IMR-90 (cell line): ENCODE data around the gene TEAD4. TPM values are rescaled to one million over a fixed set of nuclear protein-coding genes. Genes with fewer than 3 reads are reported as not detected.

ENCODE experiments used
- ATAC-seq: fragments of 200-7000 bp; cut with Tn5 transposase; 2 replicates; pipeline ENCODE4 v1.9.1; 2020; ENCODE audit warnings: low read depth, mild to moderate bottlenecking, moderate library complexity
- BruUV-seq: library from RNA; stranded (reverse); fragments of 400-500 nt; replicated peaks from 2 replicates; lab custom pipeline; 2021; lab: Mats Ljungman, UMichigan
- CTCF ChIA-PET: fragments of 300-600 bp; formaldehyde crosslinking; extraction: SDS; loops from one replicate; lab custom pipeline; 2021; ENCODE audit warnings: antibody characterized with exemption; lab: Yijun Ruan, JAX
- POLR2A ChIA-PET: fragments of 300-600 bp; sonication (Branson Sonifier 250); formaldehyde crosslinking; loops from one replicate; lab custom pipeline; 2022; ENCODE audit warnings: antibody characterized with exemption; ENCODE audit not compliant: unreplicated experiment; lab: Charles Lee
- DNase-seq: peaks from one replicate; pipeline ENCODE4 v3.0.0; 2013
- H2AFZ ChIP-seq: replicated peaks from 2 replicates; pipeline ENCODE3; 2013; ENCODE audit warnings: low read length, mild to moderate bottlenecking; ENCODE audit not compliant: poor library complexity
- H2AK5ac ChIP-seq: 2 replicates; pipeline ENCODE4 v1.6.1; 2013; ENCODE audit warnings: low read depth, low read length, inconsistent platforms
- H2AK9ac ChIP-seq: replicated peaks from 2 replicates; pipeline ENCODE3; 2013; ENCODE audit warnings: mild to moderate bottlenecking, low read depth, low read length, moderate library complexity; ENCODE audit not compliant: poor library complexity
- H2BK120ac ChIP-seq: 2 replicates; pipeline ENCODE4 v1.6.1; 2013; ENCODE audit warnings: low read depth, low read length, inconsistent platforms
- H2BK15ac ChIP-seq: 3 replicates; pipeline ENCODE4 v1.6.1; 2013; ENCODE audit warnings: low read depth, low read length, inconsistent platforms
- H2BK20ac ChIP-seq: 2 replicates; pipeline ENCODE4 v1.6.1; 2013; ENCODE audit warnings: low read depth, mild to moderate bottlenecking, inconsistent platforms, low read length, moderate library complexity
- H2BK5ac ChIP-seq: 2 replicates; pipeline ENCODE4 v1.6.1; 2013; ENCODE audit warnings: mild to moderate bottlenecking, low read depth, low read length, inconsistent platforms; ENCODE audit not compliant: poor library complexity, severe bottlenecking
- H3K14ac ChIP-seq: replicated peaks from 2 replicates; pipeline ENCODE4 v1.6.1; 2013; ENCODE audit warnings: low read depth, low read length, inconsistent platforms
- H3K18ac ChIP-seq: 2 replicates; pipeline ENCODE4 v1.6.1; 2013; ENCODE audit warnings: low read depth, low read length, control low read depth
- H3K23ac ChIP-seq: 2 replicates; pipeline ENCODE4 v1.6.1; 2013; ENCODE audit warnings: low read depth, low read length, inconsistent platforms
- H3K27ac ChIP-seq: 2 replicates; pipeline ENCODE4 v1.5.1; 2013; ENCODE audit warnings: mild to moderate bottlenecking, control low read depth, low read length; ENCODE audit not compliant: insufficient read depth
- H3K27me3 ChIP-seq: 2 replicates; pipeline ENCODE4 v1.6.1; 2013; ENCODE audit warnings: low read length; ENCODE audit not compliant: control insufficient read depth, insufficient read depth
- H3K36me3 ChIP-seq: 2 replicates; pipeline ENCODE4 v1.6.1; 2013; ENCODE audit warnings: low read length, mixed read lengths; ENCODE audit not compliant: control insufficient read depth, insufficient read depth
- H3K4ac ChIP-seq: 2 replicates; pipeline ENCODE4 v1.6.1; 2013; ENCODE audit warnings: low read depth, low read length, inconsistent platforms
- H3K4me1 ChIP-seq: 2 replicates; pipeline ENCODE4 v1.6.1; 2013; ENCODE audit warnings: low read length, mixed read lengths; ENCODE audit not compliant: control insufficient read depth, insufficient read depth
- H3K4me2 ChIP-seq: 2 replicates; pipeline ENCODE4 v1.6.1; 2013; ENCODE audit warnings: low read depth, mild to moderate bottlenecking, control low read depth, low read length, moderate library complexity
- H3K4me3 ChIP-seq: 2 replicates; pipeline ENCODE4 v1.5.1; 2013; ENCODE audit warnings: low read depth, mild to moderate bottlenecking, control low read depth, low read length, moderate library complexity; ENCODE audit not compliant: insufficient read depth
- H3K56ac ChIP-seq: 2 replicates; pipeline ENCODE4 v1.6.1; 2013; ENCODE audit warnings: low read length, inconsistent platforms; ENCODE audit not compliant: insufficient read depth; ENCODE audit errors: extremely low read depth
- H3K79me1 ChIP-seq, 2 experiments: 2 replicates each; pipeline ENCODE4 v1.6.1; 2013; ENCODE audit warnings: low read length in 2 of 2, inconsistent platforms in 1 of 2, low read depth in 1 of 2
- H3K9ac ChIP-seq: 2 replicates; pipeline ENCODE4 v1.6.1; 2013; ENCODE audit warnings: low read depth, low read length, control low read depth
- H3K9me1 ChIP-seq: 2 replicates; pipeline ENCODE4 v1.6.1; 2013; ENCODE audit warnings: low read length, inconsistent platforms; ENCODE audit not compliant: insufficient read depth
- H3K9me3 ChIP-seq: 2 replicates; pipeline ENCODE4 v1.6.1; 2013; ENCODE audit warnings: low read length; ENCODE audit not compliant: control insufficient read depth, insufficient read depth
- H4K20me1 ChIP-seq: 2 replicates; pipeline ENCODE4 v1.6.1; 2013; ENCODE audit warnings: low read length, inconsistent platforms; ENCODE audit not compliant: insufficient read depth
- H4K5ac ChIP-seq: 2 replicates; pipeline ENCODE4 v1.6.1; 2013; ENCODE audit warnings: mild to moderate bottlenecking, low read depth, low read length, control low read depth
- H4K8ac ChIP-seq, 2 experiments: 2 replicates each; pipeline ENCODE4 v1.6.1; 2013; ENCODE audit warnings: low read depth in 2 of 2, low read length in 2 of 2, control low read depth in 1 of 2, inconsistent platforms in 1 of 2
- H4K91ac ChIP-seq: 2 replicates; pipeline ENCODE4 v1.6.1; 2013; ENCODE audit warnings: low read depth, low read length, inconsistent platforms; ENCODE audit not compliant: insufficient read depth
- CEBPB ChIP-seq: IDR thresholded peaks from 2 replicates; pipeline ENCODE4 v1.6.1; 2012; ENCODE audit warnings: low read depth, low read length, improper control_type of control experiment
- MAZ ChIP-seq: IDR thresholded peaks from 2 replicates; pipeline ENCODE4 v1.6.1; 2012; ENCODE audit warnings: low read depth, mild to moderate bottlenecking, low read length, improper control_type of control experiment, moderate library complexity, borderline replicate concordance
- RFX5 ChIP-seq: IDR thresholded peaks from 2 replicates; pipeline ENCODE4 v1.8.0; 2012; ENCODE audit warnings: low read depth, mild to moderate bottlenecking, low read length, moderate library complexity
- WGBS, 2 experiments: methylation state at CpG; one replicate each; pipeline versions ENCODE4 v1.1.5 to v1.1.7; 2013; ENCODE audit warnings: missing lambda C conversion rate in 2 of 2; ENCODE audit not compliant: insufficient read length in 1 of 2; ENCODE audit errors: extremely low coverage in 2 of 2; 5-methylcytosine and 5-hydroxymethylcytosine counted together
- dilution Hi-C: fragments of 300-500 bp; cut with HindIII; formaldehyde crosslinking; loops from one replicate; pipeline ENCODE4 v1.14.3; 2018; ENCODE audit warnings: low sequenced_read_pairs; ENCODE audit not compliant: unreplicated experiment
- in situ Hi-C: fragments of 300-500 bp; cut with MboI; formaldehyde crosslinking; loops from 3 replicates; pipeline ENCODE4 v1.14.3; 2019; ENCODE audit warnings: low sequenced_read_pairs, inconsistent platforms, mixed read lengths
- intact Hi-C: fragments of 100-400 bp; cut with micrococcal nuclease; formaldehyde crosslinking; loops from 2 replicates; pipeline ENCODE4 v1.10.0; 2022
- polyA plus RNA-seq, 3 experiments: library from polyadenylated mRNA; depleted of rRNA; stranded (reverse); fragments of >200 nt; gene quantifications; 2 replicates each; pipeline ENCODE4 v1.2.3, GENCODE V29; 2012; ENCODE audit warnings: low replicate concordance in 1 of 3
- total RNA-seq: library from RNA; depleted of rRNA; stranded (reverse); fragments of >200 nt; gene quantifications from 2 replicates; pipeline ENCODE4 v1.2.3, GENCODE V29; 2012
- TF ChIP-seq, protein P1 (sequence below): conservative IDR thresholded peaks from 2 replicates; pipeline ENCODE4 v1.5.1; 2012; ENCODE audit warnings: mild to moderate bottlenecking, low read depth, low read length, improper control_type of control experiment

Gene TEAD4
- total and polyA plus RNA-seq, 2 of the 4 experiments (the other 2 are of a cell fraction), result 8.8 to 24.9 TPM

DNA sequence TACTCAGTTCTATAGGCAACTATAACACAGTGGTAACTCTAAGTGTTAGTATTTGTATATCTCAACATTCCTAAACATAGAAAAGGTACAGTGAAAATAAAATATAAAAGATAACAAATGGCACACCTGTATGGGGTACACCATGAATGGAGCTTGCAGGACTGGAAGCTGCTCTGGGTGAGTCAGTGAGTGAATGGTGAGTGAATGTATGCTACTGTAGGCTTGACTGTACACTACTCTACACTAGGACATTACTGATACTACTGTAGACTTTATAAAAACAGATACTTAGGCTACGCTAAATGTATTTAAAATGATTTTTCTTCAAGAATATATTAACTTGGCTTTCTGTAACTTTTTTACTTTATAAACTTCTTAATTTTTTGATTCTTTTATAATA is 25.5 kb downstream of the TEAD4 start:
- H3K4ac ChIP-seq, result no peak overlapping the region
- no TSS peak for BruUV-seq
- H3K4me2 ChIP-seq, result no peak overlapping the region
- H3K14ac ChIP-seq, result no peak overlapping the region
- no peak overlapping the region for H2AK5ac ChIP-seq
- no peak overlapping the region for H3K18ac ChIP-seq
- ChIA-PET POLR2A (no interaction called here), CTCF (no interaction called here)
- ATAC-seq, result no peak
- H3K9ac ChIP-seq, result no peak overlapping the region
- H2BK5ac ChIP-seq, result no peak overlapping the region
- intact Hi-C loops, result no loop called here
- H3K56ac ChIP-seq, result no peak overlapping the region
- no peaks in the 10 kb centered on the region for H3K27me3 ChIP-seq
- H3K27ac ChIP-seq, result no peak overlapping the region
- dilution Hi-C loops, result no loop called here
- no peak overlapping the region for H2BK20ac ChIP-seq
- peaks cover 2% of the 10 kb centered on the region; the same call in 1 of the 2 replicates for H3K36me3 ChIP-seq
- H2AK9ac ChIP-seq, result no peak overlapping the region
- WGBS, 2 experiments, result no CpG with 5 or more reads among the region's 1 CpG
- peaks cover 17% of the 10 kb centered on the region for H4K20me1 ChIP-seq
- no peak overlapping the region for H2AFZ ChIP-seq
- H3K4me3 ChIP-seq, result no peak overlapping the region
- no peak overlapping the region for H3K23ac ChIP-seq
- DNase-seq, result no peak
- H3K4me1 ChIP-seq, result no peaks in the 10 kb centered on the region
- no peak overlapping the region for H4K5ac ChIP-seq
- TF ChIP-seq CEBPB (no peak), MAZ (no peak), RFX5 (no peak)
- TF ChIP-seq, protein P1, sequence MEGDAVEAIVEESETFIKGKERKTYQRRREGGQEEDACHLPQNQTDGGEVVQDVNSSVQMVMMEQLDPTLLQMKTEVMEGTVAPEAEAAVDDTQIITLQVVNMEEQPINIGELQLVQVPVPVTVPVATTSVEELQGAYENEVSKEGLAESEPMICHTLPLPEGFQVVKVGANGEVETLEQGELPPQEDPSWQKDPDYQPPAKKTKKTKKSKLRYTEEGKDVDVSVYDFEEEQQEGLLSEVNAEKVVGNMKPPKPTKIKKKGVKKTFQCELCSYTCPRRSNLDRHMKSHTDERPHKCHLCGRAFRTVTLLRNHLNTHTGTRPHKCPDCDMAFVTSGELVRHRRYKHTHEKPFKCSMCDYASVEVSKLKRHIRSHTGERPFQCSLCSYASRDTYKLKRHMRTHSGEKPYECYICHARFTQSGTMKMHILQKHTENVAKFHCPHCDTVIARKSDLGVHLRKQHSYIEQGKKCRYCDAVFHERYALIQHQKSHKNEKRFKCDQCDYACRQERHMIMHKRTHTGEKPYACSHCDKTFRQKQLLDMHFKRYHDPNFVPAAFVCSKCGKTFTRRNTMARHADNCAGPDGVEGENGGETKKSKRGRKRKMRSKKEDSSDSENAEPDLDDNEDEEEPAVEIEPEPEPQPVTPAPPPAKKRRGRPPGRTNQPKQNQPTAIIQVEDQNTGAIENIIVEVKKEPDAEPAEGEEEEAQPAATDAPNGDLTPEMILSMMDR, result no peak
- no peak overlapping the region for H4K8ac ChIP-seq
- no peak overlapping the region for H4K91ac ChIP-seq
- H3K79me1 ChIP-seq, result peaks cover 4 to 45% of the 10 kb centered on the region in 2 experiments; a peak in 3 of 4 replicates
- in situ Hi-C loops, result no loop called here
- no peak overlapping the region for H2BK120ac ChIP-seq
- H2BK15ac ChIP-seq, result no peak overlapping the region
- H3K9me3 ChIP-seq, result no peaks in the 10 kb centered on the region
- H3K9me1 ChIP-seq, result 0 out of 2 replicates have a peak, but pooled peaks cover 4% of the 10 kb centered on the region
